ENCODE measurements around the gene LRP11. TPM values are rescaled to one million over a fixed set of nuclear protein-coding genes. Genes with fewer than 3 reads are reported as not detected.

LRP11 gene
- total RNA-seq, 4 donors from 2014 or later, result 18.7 to 55.4 (median 33.8) TPM

- TF ChIP-seq CTCF (IDR thresholded peaks at IDR 0.05; ENCODE audit: low read depth), result no peak
These were observed 36.7 kb upstream of the LRP11 start for GRCh38 chr6:149900620-149901443.

DNA sequence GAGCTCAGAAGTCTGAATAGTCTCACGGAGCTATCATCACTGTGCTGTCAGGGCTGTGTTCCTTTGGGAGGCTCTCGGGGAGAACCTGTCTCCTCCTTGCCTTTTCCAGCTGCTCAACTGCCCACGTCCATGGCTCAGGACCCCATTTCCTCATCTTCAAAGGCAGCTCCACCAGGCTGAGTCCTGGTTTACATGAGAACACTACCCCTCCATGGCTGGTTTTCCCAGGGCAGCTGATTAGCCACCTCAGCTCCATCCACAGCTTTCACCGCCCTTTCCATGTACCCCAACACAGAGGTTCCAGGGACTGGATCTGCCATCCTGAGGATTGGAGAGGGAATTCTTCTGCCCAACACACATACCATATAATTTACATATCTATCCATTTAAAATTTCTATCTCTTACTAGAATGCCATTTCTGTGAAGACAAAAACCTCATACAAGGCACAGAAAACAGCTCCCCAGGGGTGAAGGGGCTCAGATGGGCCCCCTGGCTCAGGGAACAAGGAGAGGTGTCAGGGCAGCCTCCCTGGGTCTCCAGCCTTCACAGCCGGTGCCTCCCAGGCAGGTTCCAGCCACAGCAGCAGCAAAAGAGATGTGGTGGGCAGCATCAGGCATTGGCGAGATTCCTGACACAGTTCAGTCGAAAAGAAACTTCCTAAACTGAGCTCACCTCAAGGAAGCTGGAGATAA, 35.9 kb upstream of the LRP11 start:
- no peak for TF ChIP-seq CTCF (IDR thresholded peaks at IDR 0.05; ENCODE audit: low read depth)

GRCh38 chr6:149899486-149899885, 35.3 kb upstream of the LRP11 start:
- TF ChIP-seq CTCF (IDR thresholded peaks at IDR 0.05; ENCODE audit: low read depth), result no peak

DNA sequence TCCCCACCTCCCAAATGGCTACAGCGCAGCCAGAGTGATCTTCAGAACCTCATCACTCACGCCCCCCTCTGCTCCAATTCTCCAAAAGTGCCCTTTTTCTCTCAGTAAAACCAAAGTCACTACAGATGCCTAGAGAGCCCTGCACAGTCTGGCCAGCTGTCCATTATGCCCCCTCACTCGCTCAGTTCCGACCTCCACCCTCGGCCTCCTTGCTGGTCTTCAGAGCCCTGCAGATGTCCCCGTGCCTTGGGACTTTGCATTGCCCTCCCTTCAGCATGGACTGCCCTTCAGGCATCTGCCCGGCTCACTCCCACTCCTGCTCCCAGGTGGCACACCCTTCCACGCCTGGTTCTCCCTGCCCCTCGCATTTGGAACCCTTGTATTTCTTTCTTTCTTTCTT, 34.8 kb upstream of the LRP11 start:
- no peak for TF ChIP-seq CTCF (IDR thresholded peaks at IDR 0.05; ENCODE audit: low read depth)

DNA sequence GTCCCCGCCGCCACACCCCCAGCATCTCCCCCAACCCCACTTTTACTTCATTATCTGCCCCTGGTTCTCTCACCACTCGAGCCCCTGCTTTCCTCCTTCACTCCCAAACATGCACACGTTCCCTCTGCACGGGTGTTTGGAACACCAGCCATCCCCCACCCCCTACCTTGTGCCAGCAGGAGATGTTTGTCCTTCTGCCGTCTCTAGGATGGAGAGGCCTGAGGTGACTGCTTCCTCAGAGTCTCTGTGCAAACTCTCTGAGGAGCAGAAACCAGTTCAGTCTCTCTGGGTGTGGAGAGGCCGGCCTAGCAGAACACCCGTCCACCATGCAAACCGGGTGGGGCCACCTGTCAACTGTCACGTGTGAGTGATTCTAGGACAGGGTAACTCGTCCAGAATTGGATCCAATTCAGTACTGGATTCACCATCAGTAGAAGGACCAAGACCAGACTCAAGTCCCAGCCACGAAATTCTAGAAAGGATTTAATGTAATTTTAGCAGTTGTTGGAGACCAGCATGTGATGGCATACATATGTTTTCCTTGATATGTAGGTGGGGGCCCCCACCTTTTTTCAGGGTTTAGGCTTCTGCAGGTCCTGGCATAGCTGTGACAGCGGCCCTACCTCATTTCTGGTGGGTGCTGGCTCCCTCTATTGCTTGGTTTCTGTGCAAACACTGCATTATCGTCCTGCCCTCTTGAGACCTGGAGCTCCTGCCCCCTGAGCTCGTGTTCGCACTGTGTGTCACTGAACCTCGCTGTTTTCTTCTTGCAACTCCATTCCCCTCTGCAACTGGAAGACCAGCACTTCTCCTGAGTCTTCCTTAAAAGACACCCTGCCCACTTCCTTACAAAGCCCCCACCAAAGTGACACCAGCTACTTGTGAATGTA, 33.9 kb upstream of the LRP11 start, which contains the start of gene RAET1E:
TSS of gene RAET1E (minus strand) at position 259 of the 890 bp plus-strand sequence. CDS start 7,212 bp downstream, outside the sequence.
- TF ChIP-seq CTCF (IDR thresholded peaks at IDR 0.05; ENCODE audit: low read depth), result no peak

DNA sequence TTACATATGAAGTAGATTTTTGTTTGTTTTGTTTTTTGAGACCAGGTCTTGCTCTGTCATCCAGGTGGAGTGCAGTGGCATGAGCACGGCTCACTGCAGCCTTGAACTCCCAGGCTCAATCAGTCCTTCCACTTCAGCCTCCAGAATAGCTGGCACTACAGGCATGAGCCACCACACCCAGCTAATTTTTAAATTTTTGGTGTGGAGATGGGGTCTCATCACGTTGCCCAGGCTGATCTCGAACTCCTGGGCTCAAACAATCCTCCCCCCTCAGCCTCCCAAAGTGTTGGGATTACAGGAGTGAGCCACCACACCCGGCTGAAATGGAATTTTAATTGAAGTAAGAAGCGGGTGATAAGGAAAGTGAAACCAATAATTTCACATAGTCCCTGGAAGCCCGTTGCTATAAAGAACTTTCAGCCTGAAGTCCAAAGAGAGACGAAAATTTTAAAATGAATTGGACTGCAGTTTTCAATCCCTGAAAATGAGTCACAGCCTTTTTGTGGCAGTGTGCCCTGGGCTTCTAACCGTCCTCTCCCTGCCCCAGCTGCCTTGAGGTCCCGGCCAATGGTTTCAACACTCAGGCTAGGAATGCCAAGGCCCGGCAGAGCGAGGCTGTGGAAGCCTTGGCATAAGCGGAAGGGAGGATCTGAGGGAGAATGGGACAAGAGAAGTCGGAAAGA, 33.0 kb upstream of the LRP11 start:
- TF ChIP-seq CTCF (IDR thresholded peaks at IDR 0.05; ENCODE audit: low read depth), result no peak
